Activated CD8-positive, alpha-beta memory T cell treated with anti-CD3 and anti-CD28 coated beads, Interleukin-2, amount 50 U/mL, for 48 hours (primary cell): Measurements from ENCODE around the gene EDN1.

Experiments used
- DNase-seq: peaks from one replicate; pipeline ENCODE4 v3.0.0-alpha.2; 2020

Gene EDN1

DNA sequence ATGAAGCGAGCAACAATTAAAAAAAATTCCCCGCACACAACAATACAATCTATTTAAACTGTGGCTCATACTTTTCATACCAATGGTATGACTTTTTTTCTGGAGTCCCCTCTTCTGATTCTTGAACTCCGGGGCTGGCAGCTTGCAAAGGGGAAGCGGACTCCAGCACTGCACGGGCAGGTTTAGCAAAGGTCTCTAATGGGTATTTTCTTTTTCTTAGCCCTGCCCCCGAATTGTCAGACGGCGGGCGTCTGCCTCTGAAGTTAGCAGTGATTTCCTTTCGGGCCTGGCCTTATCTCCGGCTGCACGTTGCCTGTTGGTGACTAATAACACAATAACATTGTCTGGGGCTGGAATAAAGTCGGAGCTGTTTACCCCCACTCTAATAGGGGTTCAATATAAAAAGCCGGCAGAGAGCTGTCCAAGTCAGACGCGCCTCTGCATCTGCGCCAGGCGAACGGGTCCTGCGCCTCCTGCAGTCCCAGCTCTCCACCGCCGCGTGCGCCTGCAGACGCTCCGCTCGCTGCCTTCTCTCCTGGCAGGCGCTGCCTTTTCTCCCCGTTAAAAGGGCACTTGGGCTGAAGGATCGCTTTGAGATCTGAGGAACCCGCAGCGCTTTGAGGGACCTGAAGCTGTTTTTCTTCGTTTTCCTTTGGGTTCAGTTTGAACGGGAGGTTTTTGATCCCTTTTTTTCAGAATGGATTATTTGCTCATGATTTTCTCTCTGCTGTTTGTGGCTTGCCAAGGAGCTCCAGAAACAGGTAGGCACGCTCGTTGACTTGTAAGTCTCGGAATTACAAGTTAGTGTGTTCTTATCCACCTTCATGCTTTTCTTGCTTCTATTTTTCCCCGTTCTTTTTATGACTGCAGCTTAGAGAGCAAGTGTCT is at the start of gene EDN1:
Gene EDN1 (plus strand): TSS at position 429 of the 888 bp plus-strand sequence. CDS start 269 bp downstream, at position 698.
- peak; percentile 81 for DNase-seq

DNA sequence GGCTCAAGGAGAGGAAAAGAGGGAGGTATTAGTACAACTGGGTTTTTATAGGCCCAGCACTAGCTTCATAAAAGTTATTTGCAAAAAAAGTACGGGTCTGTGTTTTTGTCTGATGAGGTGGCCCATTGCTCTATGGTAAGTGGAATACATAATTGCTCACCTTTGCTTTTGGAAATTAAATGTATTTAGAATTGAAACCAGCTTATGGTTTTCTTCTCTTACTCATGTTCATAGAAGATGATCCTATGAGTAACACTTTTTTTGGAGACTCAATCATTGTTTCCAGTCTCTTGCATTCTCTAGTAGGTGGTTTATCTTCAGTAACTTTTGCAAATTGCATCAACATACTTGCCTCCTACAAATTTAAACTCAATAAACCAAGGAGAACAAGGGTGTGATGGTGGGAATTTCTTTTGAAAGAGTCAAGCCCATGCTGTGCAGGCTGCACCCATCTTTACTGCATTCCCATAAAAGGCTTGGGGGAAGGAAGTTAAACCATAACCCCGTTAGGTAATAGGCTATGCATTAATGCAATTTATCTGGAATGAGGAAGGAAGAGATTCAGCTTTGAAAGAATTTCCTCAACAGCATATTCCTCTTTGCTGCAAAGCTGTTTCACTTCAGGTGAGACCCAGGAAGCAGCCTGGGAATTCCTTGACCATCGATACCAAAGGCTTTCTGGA is 48.5 kb upstream of the EDN1 start:
- DNase-seq, result no peak

- no peak for DNase-seq
Measured at GRCh38 chr6:12243169-12243568, 47.0 kb upstream of the EDN1 start.

GRCh38 chr6:12245360-12245759 is 44.8 kb upstream of the EDN1 start:
- no peak for DNase-seq

DNA sequence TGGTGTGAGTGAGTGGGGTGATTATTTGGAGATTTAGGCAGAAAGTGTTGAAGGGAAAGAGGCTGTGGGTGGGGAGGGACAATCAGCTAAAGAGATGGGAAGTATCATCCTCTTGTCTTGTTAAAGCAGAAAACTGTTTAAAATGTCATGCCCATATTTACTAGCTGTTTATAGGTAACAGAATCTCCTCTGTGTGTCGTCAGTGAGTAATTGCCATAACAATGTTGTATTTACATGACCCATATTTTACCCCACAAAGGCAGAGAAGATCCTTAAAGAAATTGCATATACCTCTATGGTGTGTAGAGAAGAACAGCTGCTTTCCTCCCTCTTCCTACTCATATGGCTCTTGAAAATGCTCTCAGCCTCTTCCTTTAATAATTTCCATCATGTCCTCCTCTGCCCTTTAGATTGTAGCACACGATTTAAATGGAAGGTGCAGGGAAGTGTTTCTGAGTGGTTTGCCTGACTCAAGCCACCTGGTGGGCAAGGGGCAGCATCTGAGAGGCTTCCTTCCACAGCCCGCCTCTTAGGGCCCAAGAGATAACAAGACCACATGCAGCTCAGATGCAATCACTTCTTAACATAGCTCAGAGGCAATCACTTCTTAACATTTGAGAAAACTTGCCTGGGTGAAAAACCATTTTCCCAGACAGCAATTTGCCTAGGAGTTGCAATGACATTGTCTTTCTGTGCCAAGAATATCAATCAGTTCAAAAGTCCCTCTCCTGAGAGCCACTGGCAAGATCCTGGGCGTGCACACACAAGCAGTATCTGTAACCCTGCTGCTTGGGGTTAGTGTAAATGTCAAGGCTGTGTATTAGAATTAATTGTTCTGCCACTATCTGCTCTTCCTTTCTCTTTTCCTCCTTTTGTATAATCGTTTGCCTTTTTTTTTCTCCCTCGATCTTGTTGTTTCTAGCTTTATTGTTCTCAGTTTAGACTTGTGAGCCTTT is 44.1 kb upstream of the EDN1 start:
- DNase-seq, result no peak

DNA sequence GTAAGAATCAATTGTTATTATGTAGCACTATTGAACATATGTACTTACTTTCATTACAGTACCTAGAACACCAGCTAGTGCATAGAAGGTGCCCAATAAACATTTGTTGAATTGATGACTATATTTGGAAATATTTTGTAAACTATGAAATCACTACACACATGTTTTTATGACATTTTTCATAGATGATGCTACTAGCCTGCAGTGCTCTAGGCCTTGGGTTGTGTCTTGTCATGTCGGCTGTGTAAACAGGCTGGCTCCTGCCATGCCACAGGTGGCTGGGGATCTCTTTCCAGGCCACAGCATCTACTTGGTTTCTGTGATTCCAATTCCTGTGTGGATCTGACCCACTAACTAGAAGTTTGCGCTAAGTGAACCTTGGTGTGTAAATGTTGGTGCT is 43.3 kb upstream of the EDN1 start:
- no peak for DNase-seq

- no peak for DNase-seq
Measured at GRCh38 chr6:12249541-12250382, 40.4 kb upstream of the EDN1 start.

- no peak for DNase-seq
Measured at GRCh38 chr6:12250383-12250770, 39.8 kb upstream of the EDN1 start.

- no peak for DNase-seq
Measured at GRCh38 chr6:12254210-12254609, 36.0 kb upstream of the EDN1 start.

DNA sequence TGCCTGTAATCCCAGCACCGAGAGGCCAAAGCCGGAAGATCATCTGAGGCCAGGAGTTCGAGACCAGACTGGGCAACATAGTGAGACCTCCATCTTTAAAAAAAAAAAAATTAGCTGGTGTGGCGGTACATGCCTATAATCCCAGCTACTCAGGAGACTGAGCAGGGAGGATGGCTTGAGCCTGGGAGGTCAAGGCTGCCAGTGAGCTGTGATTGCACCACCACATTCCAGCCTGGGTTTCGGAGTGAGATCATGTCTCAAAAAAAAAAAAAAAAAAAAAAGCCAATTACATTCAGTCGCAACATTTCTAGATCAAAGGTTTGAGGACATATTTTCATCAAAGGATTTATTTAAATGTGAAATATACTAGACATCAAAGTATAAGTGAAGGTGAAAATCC is 32.0 kb upstream of the EDN1 start:
- no peak for DNase-seq

- DNase-seq, result no peak
Measured at GRCh38 chr6:12258591-12259075, 31.5 kb upstream of the EDN1 start.

GRCh38 chr6:12260458-12261093 is 29.6 kb upstream of the EDN1 start:
- no peak for DNase-seq

DNA sequence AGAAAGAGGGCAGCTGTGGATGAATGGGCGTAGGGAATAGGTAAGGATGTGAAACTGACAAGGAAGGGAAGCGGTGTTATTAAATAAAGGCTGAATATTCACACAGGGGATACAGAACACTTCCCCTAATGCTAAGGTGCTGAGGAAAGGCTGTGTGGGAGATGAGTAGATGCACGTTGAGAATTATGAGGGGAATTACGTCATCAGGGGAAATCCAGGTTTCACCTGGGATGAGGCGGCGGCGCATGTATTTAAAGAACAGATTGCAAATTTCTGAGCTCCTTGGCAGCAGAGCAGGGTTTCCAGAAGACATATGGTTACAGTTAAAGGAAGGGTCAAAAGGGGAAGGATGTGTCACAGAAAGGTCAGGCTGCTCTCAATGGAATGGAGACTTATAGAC is 28.7 kb upstream of the EDN1 start:
- no peak for DNase-seq

DNA sequence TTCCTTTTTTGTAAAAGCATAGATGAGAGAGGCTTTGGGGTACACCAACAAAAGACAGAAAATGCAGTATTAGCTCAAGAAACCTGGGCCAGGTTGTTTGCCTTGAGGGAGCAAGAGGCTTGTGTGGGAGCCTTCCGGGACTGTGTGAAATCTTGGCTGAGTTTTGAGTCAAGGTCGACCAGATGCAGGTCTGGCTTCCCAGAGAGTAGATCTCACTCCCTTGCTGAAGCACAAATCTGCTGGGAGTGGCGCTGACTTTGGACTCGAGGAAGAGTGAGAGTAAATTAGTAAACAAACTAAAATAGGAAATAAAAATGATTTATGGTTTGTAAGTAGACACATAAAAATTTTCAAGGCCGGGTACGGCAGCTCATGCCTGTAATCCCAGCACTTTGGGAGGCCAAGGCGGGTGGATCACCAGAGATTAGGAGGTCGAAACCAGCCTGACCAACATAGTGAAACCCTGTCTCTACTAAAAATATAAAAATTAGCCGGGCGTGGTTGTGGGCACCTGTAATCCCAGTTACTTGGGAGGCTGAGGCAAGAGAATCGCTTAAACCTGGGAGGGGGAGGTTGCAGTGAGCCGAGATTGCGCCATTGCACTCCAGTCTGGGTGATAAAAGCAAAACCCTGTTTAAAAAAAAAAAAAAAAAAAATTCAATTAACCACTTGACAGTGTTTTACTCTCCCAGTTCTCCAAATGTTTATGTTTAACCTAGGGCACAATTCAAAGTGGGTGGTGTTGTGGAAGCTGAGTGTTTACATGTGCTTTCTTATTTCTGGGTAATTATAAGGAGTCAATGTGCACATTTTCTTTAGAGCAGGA is 27.7 kb upstream of the EDN1 start:
- DNase-seq, result no peak

GRCh38 chr6:12263403-12263802 is 26.8 kb upstream of the EDN1 start:
- no peak for DNase-seq

- DNase-seq, result no peak
Measured at GRCh38 chr6:12264671-12265070, 25.5 kb upstream of the EDN1 start.

DNA sequence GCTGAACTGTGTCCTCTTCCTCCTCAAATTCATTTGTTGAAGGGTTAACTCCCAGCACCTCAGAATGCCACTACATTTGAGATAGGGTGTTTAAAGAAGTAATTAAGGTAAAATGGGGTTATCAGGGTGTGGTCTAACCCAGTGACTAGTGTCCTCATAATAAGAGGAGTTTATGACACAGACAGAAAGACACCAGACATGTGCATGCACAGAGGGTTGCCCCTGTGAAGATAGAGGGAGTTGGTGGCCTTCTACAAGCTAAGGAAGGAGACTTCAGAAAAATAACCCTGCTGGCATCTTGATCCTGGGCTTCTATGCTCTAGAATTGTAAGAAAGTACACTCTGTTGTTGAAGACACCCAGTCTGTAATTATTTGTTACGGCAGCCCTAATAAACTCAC is 24.9 kb upstream of the EDN1 start:
- DNase-seq, result no peak

GRCh38 chr6:12265791-12266190 is 24.4 kb upstream of the EDN1 start:
- no peak for DNase-seq

DNA sequence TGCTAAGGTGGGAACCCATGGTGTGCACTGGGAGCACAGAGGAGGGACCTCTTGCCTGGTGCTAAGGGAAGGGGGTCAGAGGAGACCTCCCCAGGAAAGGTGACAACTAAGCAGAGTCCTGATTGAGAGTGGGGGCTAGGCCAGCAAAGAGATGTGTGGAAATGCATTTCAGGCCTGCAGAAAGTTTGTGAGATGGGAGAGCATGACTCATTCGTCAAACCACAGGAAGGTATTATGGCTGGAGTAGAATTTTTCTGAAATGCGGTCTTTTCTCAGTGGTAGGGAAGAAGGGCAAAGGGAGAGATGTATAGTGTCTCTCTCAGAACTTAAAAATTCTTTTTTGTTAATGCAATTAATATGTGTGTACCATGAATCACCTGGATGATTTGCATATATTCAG is 23.6 kb upstream of the EDN1 start:
- no peak for DNase-seq

DNA sequence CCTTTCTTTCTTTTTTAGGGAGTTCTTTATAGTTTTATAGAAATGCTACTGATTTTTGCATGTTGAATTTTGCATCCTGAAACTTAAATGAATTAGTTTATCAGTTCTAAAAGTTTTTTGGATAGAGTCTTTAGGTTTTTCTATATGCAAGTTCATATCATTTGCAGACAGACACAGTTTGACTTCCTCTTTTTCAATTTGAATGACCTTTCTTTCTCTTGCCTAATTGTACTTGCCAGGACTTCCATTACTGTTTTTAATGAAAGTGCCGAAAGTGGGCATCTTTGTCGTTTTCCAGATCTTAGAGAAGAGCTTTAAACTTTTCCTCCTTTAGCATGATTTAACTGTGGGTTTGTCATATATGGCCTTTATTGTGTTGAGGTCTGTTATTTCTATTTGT is 21.1 kb upstream of the EDN1 start:
- no peak for DNase-seq
